Endothelial cell of umbilical vein (primary cell): Measurements from ENCODE around the gene PTTG1IP. TPM values are rescaled to one million over a fixed set of nuclear protein-coding genes. Genes with fewer than 3 reads are reported as not detected.
A peak's percentile ranks its signal among the peaks of the same experiment; 100 is the strongest.

Experiments
- BruUV-seq: library from RNA; stranded (reverse); fragments of 400-500 nt; replicated peaks from 2 replicates; lab custom pipeline; 2021; lab: Mats Ljungman, UMichigan
- CTCF ChIA-PET: fragments of 300-600, 350-600 bp; sonication (Branson Sonifier 250); formaldehyde crosslinking; loops from one replicate; lab custom pipeline; 2021; ENCODE audit warnings: antibody characterized with exemption, inconsistent platforms; lab: Charles Lee
- POLR2A ChIA-PET: fragments of 300-600, 350-600 bp; sonication (Branson Sonifier 250); formaldehyde crosslinking; loops from one replicate; lab custom pipeline; 2021; ENCODE audit warnings: antibody characterized with exemption, inconsistent platforms; lab: Charles Lee
- DNase-seq: peaks from one replicate; pipeline ENCODE4 v3.0.0-alpha.2; 2011; ENCODE audit warnings: low read depth, low spot score
- FAIRE-seq: peaks from 2 replicates; lab custom pipeline; 2011; peaks lifted over from hg19 to GRCh38; lab: Jason Lieb, UNC
- H2AFZ ChIP-seq: 2 replicates; pipeline ENCODE4 v1.6.0; 2012; ENCODE audit warnings: low read depth, low read length, control low read depth, inconsistent platforms
- H3K27ac ChIP-seq: 2 replicates; pipeline ENCODE4 v1.5.1; 2011; ENCODE audit warnings: low read depth, mild to moderate bottlenecking, control low read depth, low read length, moderate library complexity; ENCODE audit not compliant: insufficient read depth
- H3K27me3 ChIP-seq, 2 experiments: 2 replicates each; pipeline versions ENCODE4 v1.6.0 to v1.6.1; 2011; ENCODE audit warnings: low read length in 2 of 2, mixed read lengths in 1 of 2; ENCODE audit not compliant: control insufficient read depth in 2 of 2, insufficient read depth in 2 of 2
- H3K36me3 ChIP-seq, 2 experiments: 2 replicates in 1 of 2; 3 replicates in 1 of 2; pipeline ENCODE4 v1.5.1; 2011; ENCODE audit warnings: low read length in 2 of 2, mild to moderate bottlenecking in 1 of 2, moderate library complexity in 1 of 2; ENCODE audit not compliant: control insufficient read depth in 2 of 2, insufficient read depth in 2 of 2; ENCODE audit errors: extremely low read depth in 1 of 2
- H3K4me1 ChIP-seq: 3 replicates; pipeline ENCODE4 v1.5.1; 2011; ENCODE audit warnings: mild to moderate bottlenecking, low read length; ENCODE audit not compliant: control insufficient read depth, insufficient read depth; ENCODE audit errors: extremely low read depth
- H3K4me2 ChIP-seq: 2 replicates; pipeline ENCODE4 v1.6.1; 2011; ENCODE audit warnings: low read length, control low read depth, mixed read lengths; ENCODE audit not compliant: insufficient read depth
- H3K4me3 ChIP-seq, 3 experiments: fragments of 200-600 bp in 1 of 3; sonication (generic), shearing (Covaris generic) in 1 of 3; replicated peaks in 1 of 3; 2 replicates each; pipeline ENCODE4 v1.5.1; 2011 to 2016; ENCODE audit warnings: control low read depth in 3 of 3, low read length in 3 of 3, mild to moderate bottlenecking in 2 of 3, inconsistent platforms in 1 of 3, low read depth in 1 of 3, moderate library complexity in 1 of 3; ENCODE audit not compliant: insufficient read depth in 1 of 3
- H3K79me2 ChIP-seq: 2 replicates; pipeline ENCODE4 v1.6.0; 2012; ENCODE audit warnings: low read length, inconsistent platforms; ENCODE audit not compliant: control insufficient read depth, insufficient read depth
- H3K9ac ChIP-seq: replicated peaks from 2 replicates; pipeline ENCODE3; 2011; ENCODE audit warnings: low read length, control low read depth; ENCODE audit not compliant: insufficient read depth; ENCODE audit errors: extremely low read depth
- H3K9me1 ChIP-seq: replicated peaks from 3 replicates; pipeline ENCODE4 v1.6.0; 2011; ENCODE audit warnings: mild to moderate bottlenecking, low read length; ENCODE audit not compliant: control insufficient read depth, insufficient read depth; ENCODE audit errors: extremely low read depth
- H3K9me3 ChIP-seq: replicated peaks from 2 replicates; pipeline ENCODE4 v1.5.1; 2012; ENCODE audit warnings: low read length, inconsistent platforms; ENCODE audit not compliant: control insufficient read depth, insufficient read depth
- H4K20me1 ChIP-seq: replicated peaks from 2 replicates; pipeline ENCODE3; 2011; ENCODE audit warnings: mild to moderate bottlenecking, low read length; ENCODE audit not compliant: control insufficient read depth, insufficient read depth; ENCODE audit errors: extremely low read depth
- CTCF ChIP-seq, 2 donors: IDR thresholded peaks; 1 replicate in 1 of 2; 2 replicates in 1 of 2; pipeline ENCODE4 v1.5.1; 2011; ENCODE audit warnings: low read length in 2 of 2, mild to moderate bottlenecking in 2 of 2, moderate library complexity in 2 of 2, control low read depth in 1 of 2, inconsistent platforms in 1 of 2, low read depth in 1 of 2; ENCODE audit not compliant: insufficient read depth in 1 of 2; ENCODE audit errors: extremely low read depth in 1 of 2
- EZH2 ChIP-seq: IDR thresholded peaks from 2 replicates; pipeline ENCODE4 v1.6.1; 2012; ENCODE audit warnings: borderline replicate concordance, low read depth, mild to moderate bottlenecking, moderate library complexity, low read length, inconsistent platforms; ENCODE audit not compliant: severe bottlenecking
- FOS ChIP-seq: IDR thresholded peaks from 2 replicates; pipeline ENCODE4 v1.6.1; 2011; ENCODE audit warnings: mild to moderate bottlenecking, low read length, moderate library complexity, borderline replicate concordance; ENCODE audit not compliant: insufficient read depth
- GATA2 ChIP-seq: IDR thresholded peaks from 2 replicates; pipeline ENCODE4 v1.7.0; 2011; ENCODE audit warnings: low read depth, mild to moderate bottlenecking, moderate library complexity, mixed read lengths, low read length; ENCODE audit not compliant: insufficient read length, insufficient read depth
- JUN ChIP-seq: IDR thresholded peaks from 2 replicates; pipeline ENCODE4 v1.6.1; 2011; ENCODE audit warnings: borderline replicate concordance, low read depth; ENCODE audit not compliant: insufficient read length, insufficient read depth
- MAX ChIP-seq: IDR thresholded peaks from 2 replicates; pipeline ENCODE4 v1.6.1; 2011; ENCODE audit not compliant: insufficient read depth, insufficient read length
- MYC ChIP-seq: IDR thresholded peaks from one replicate; pipeline ENCODE4 v1.6.1; 2011; ENCODE audit warnings: mild to moderate bottlenecking, low read depth, low read length
- POLR2A ChIP-seq: IDR thresholded peaks from 2 replicates; pipeline ENCODE4 v1.6.1; 2012; ENCODE audit warnings: low read depth, mild to moderate bottlenecking, control low read depth, low read length
- POLR2AphosphoS5 ChIP-seq: IDR thresholded peaks from 2 replicates; pipeline ENCODE4 v1.6.1; 2012; ENCODE audit warnings: low read depth, mild to moderate bottlenecking, control low read depth, low read length, moderate library complexity; ENCODE audit not compliant: insufficient read depth
- dilution Hi-C: fragments of 300-500 bp; cut with MboI; formaldehyde crosslinking; loops from one replicate; pipeline ENCODE4 v1.15.0; 2019; ENCODE audit warnings: low sequenced_read_pairs; ENCODE audit not compliant: extremely low pct_ligation_motif_present
- intact Hi-C: fragments of 100-400 bp; cut with micrococcal nuclease; formaldehyde crosslinking; loops from one replicate; pipeline ENCODE4 v1.10.0; 2022
- polyA plus RNA-seq, 4 experiments: library from polyadenylated mRNA; depleted of rRNA in 3 of 4; stranded (reverse) in 3 of 4; unstranded in 1 of 4; fragments of >200 nt; gene quantifications; 2 replicates each; pipeline versions ENCODE4 v1.2.1 to v1.2.3, GENCODE V29; 2011 to 2012; ENCODE audit warnings: missing spikeins in 1 of 4
- total RNA-seq: library from RNA; stranded (reverse); gene quantifications from 2 replicates; pipeline ENCODE4 v1.2.3, GENCODE V29; 2021

The PTTG1IP gene
- total and polyA plus RNA-seq, 2 donors (not counting 3 experiments of a cell fraction or from before 2014, with no cell fraction given), result 342 to 415 TPM

GRCh38 chr21:44897326-44898010 is 24.0 kb upstream of the PTTG1IP start:
- no peaks in the 10 kb centered on the region for H3K36me3 ChIP-seq
- POLR2A ChIA-PET, result no interaction called here

More at GRCh38 chr21:44897326-44898010, 24.0 kb upstream of the PTTG1IP start:
- Histone ChIP-seq H3K79me2 (no peaks in the 10 kb centered on the region), H3K4me1 (no peaks in the 10 kb centered on the region), H3K4me3 (no peak overlapping the region), H3K9me3 (no peaks in the 10 kb centered on the region), H3K9me1 (no peaks in the 10 kb centered on the region), H2AFZ (no peak overlapping the region), H4K20me1 (no peaks in the 10 kb centered on the region), H3K27me3 (no peaks in the 10 kb centered on the region), H3K9ac (no peak overlapping the region), H3K4me2 (no peak overlapping the region), H3K27ac (no peak overlapping the region)
- DNase-seq (no peak), FAIRE-seq (peak; percentile 24)
- CTCF ChIA-PET, result interaction anchor here (0.8 to 1.0 kb wide), 2 partner anchors 17 to 30 kb away, joined by 3 to 4 read pairs; no protein-coding TSS in a partner anchor
- BruUV-seq, result no TSS peak
- dilution Hi-C loops (no loop called here), intact Hi-C loops (no loop called here)
- TF ChIP-seq EZH2 (no peak), CTCF (IDR thresholded peaks at IDR 0.05; ENCODE audit: extremely low read depth in 1 of 2, insufficient read depth in 1 of 2, low read depth in 1 of 2, low read length in 2 of 2) (no peak), POLR2AphosphoS5 (no peak), FOS (no peak), POLR2A (no peak), MAX (no peak), MYC (no peak), JUN (no peak), GATA2 (no peak)
